ENCODE data around the gene SDK1.
"Not testable (repeated sequence)": the region's sequence is repeated elsewhere in the genome, so short reads cannot be mapped to it uniquely, and the experiment has no call there.

SDK1 gene

GRCh38 chr7:3747467-3747866, 446.4 kb downstream of the SDK1 start:
- no peak for DNase-seq

GRCh38 chr7:3748389-3748788, 447.3 kb downstream of the SDK1 start:
- DNase-seq, result no peak

GRCh38 chr7:3753868-3754267, 452.8 kb downstream of the SDK1 start:
- DNase-seq, result no peak

- no peak for DNase-seq
Observed at GRCh38 chr7:3754493-3755341, 453.7 kb downstream of the SDK1 start.

GRCh38 chr7:3755778-3756453, 454.9 kb downstream of the SDK1 start:
- DNase-seq, result not testable (repeated sequence)

GRCh38 chr7:3757059-3757458, 456.0 kb downstream of the SDK1 start:
- DNase-seq, result no peak

- DNase-seq, result no peak
Observed at GRCh38 chr7:3760651-3761050, 459.6 kb downstream of the SDK1 start.

- DNase-seq, result no peak
Observed at GRCh38 chr7:3762146-3762831, 461.2 kb downstream of the SDK1 start.

- DNase-seq, result no peak
Observed at GRCh38 chr7:3767917-3768777, 467.1 kb downstream of the SDK1 start.

- no peak for DNase-seq
Observed at GRCh38 chr7:3771906-3772305, 470.9 kb downstream of the SDK1 start.

GRCh38 chr7:3778345-3778744, 477.3 kb downstream of the SDK1 start:
- no peak for DNase-seq

GRCh38 chr7:3780016-3780415, 479.0 kb downstream of the SDK1 start:
- DNase-seq, result no peak

- DNase-seq, result no peak
Observed at GRCh38 chr7:3780525-3780924, 479.5 kb downstream of the SDK1 start.

GRCh38 chr7:3781607-3782006, 480.6 kb downstream of the SDK1 start:
- no peak for DNase-seq

GRCh38 chr7:3787717-3788264, 486.7 kb downstream of the SDK1 start:
- DNase-seq, result no peak

GRCh38 chr7:3790803-3791202, 489.8 kb downstream of the SDK1 start:
- DNase-seq, result no peak

- DNase-seq, result no peak
Observed at GRCh38 chr7:3791327-3791726, 490.3 kb downstream of the SDK1 start.

GRCh38 chr7:3795141-3795540, 494.1 kb downstream of the SDK1 start:
- no peak for DNase-seq

GRCh38 chr7:3795781-3796180, 494.7 kb downstream of the SDK1 start:
- no peak for DNase-seq

GRCh38 chr7:3805151-3805550, 504.1 kb downstream of the SDK1 start:
- no peak for DNase-seq

GRCh38 chr7:3806516-3806915, 505.5 kb downstream of the SDK1 start:
- DNase-seq, result no peak

GRCh38 chr7:3807824-3808223, 506.8 kb downstream of the SDK1 start:
- no peak for DNase-seq

- no peak for DNase-seq
Observed at GRCh38 chr7:3821488-3821887, 520.4 kb downstream of the SDK1 start.

All from GOT3 (cell line).